ENCODE measurements around the gene PGAP2.
A peak's percentile ranks its signal among the peaks of the same experiment; 100 is the strongest.
"Not testable (repeated sequence)": the region's sequence is repeated elsewhere in the genome, so short reads cannot be mapped to it uniquely, and the experiment has no call there.

The PGAP2 gene

DNA sequence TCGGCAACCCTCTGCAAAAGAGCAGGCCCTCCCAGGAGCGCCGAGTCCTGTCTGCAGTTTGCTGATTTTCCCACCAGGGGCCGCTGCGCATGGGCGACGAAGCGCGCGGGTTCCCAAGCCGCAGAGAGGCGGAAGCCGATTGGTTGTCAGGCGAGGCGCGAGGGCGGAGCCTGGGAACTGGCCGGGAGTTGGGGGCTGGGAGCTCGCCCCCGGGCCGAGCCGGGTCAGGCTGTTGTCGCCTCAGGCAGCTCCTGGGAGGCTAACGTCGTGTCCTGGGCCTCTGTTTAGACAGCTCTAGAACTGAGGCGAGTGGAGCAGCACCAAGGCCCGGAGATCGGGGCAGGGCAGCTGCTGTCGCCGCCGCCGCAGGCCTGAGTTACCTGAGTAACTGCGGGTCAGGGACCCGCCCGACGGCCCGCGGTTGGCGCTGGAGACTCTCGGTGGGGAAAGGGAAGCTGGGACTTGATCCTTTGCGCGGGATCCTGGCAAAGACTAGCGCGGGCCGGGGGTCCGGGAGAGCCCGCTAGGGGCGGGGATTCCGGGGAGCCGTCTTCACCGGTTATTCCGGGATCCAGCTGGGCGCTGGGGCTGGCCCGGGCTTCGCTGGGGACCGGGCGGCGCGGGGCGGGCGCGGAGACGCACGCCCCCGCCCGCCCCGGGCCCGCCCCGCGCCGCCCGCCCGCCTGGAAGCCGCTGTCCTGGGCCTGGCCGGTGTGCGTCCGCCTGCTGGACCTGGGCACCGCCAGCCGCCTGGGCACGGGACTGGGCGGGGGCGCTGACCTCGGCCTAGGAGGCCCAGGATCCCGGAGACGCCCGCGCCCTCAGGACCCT is 46.8 kb downstream of the PGAP2 start, which contains the start of gene STIM1:
TSS of gene STIM1 (plus strand) at position 688 of the 831 bp plus-strand sequence. CDS start 607 bp downstream, outside the sequence.
- DNase-seq (ENCODE audit: low read depth, low spot score), result peak; percentile 97

DNA sequence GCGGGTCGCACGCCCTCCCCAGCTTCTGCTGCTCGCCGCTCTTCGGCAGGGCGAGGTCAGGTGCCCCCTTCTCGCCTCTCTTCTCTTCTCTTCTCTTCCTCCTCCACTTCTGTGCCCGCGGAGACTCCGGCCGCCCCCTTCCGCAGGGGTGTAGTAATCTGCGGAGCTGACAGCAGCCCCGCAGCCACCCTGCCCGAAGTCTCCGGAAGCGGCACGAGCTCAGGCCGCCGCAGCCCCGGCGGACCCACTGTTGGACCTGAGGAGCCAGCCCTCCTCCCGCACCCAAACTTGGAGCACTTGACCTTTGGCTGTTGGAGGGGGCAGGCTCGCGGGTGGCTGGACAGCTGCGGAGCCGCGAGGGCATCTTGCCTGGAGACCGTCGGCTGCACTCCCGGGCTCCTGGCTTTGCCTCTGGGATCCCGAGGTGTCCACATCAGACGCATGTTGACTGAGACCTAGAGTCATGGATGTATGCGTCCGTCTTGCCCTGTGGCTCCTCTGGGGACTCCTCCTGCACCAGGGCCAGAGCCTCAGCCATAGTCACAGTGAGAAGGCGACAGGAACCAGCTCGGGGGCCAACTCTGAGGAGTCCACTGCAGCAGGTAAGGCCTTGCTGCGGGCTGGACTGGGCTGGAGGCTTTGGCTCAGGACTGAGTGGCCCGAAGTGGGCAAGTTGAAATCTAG is 47.6 kb downstream of the PGAP2 start:
- DNase-seq (ENCODE audit: low read depth, low spot score), result no peak

DNA sequence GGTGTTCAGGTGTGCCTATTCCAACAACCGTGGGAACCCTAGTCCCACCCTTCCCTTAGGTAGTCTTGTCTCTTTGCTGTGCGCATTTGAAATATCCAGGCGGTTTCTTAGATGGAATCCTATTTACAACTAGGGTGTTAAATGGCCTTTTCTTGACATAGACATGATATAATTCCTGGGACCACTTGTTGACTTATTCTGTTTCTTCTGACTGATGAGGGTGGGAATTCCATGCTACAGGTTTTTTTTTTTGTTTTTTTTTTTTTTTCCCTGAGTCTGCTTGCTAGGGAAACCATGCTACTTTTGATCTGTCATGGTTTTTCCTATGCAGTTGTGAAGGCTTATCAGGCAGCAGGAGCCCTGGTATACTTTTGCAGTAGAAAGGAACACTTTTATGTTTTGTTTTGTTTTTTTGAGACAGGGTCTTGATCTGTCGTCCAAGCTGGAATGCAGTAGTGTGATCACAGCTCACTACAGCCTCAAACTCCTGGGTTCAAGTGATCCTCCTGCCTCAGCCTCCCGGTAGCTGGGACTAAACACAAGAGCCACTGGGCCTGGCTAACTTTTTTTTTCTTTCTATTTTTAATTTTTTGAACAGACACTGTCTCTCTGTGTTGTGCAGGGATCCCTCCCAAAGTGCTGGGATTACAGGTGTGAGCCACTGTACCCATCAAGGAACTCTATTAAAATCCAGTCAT is 48.6 kb downstream of the PGAP2 start:
- no peak for DNase-seq (ENCODE audit: low read depth, low spot score)

DNA sequence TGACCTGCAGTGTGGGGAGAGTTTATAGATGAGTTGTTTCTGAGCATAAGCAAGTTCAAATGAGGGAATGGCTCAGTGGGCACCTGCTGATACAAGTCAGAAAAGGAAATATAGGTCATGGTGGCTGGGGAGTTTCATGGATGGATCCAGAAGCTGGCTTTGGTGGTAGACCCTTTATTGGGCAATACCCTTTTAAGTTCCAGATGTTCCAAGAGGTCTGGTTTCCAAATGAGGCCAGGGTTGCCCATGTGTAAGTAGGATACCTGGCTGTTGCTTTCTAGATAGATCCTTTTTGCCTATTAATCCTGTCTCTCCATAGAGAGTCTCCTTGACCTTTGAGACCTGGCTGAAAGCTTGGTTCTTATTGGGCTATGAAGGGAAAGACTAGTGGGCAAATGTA is 49.3 kb downstream of the PGAP2 start:
- DNase-seq (ENCODE audit: low read depth, low spot score), result no peak

DNA sequence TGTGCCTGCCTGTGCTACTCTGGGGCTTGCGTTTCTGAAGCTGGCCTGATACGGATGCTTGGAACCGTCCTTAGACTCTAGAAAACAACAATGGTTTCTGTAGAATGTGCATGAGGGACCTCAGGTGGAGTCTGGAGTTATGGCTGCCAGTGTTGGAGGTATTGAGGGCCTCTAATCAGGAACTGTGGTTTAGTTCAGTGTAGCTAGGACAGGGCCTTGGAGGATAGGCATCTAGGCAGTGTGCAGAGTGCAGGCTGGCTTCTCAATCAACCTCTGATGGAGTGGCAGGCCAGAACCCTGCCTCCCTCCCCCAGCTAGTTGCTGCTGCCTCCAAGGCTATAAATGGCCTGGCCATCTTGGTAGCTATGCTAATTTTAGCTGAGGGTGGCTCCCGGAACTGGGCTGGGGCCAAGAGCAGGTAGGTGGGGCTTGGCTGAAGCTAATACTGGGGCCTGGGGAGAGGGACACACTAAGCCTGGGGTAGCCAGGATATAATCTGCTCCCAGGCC is 51.1 kb downstream of the PGAP2 start:
- no peak for DNase-seq (ENCODE audit: low read depth, low spot score)

- no peak for DNase-seq (ENCODE audit: low read depth, low spot score)
Measured at GRCh38 chr11:3860375-3860774, 52.0 kb downstream of the PGAP2 start.

DNA sequence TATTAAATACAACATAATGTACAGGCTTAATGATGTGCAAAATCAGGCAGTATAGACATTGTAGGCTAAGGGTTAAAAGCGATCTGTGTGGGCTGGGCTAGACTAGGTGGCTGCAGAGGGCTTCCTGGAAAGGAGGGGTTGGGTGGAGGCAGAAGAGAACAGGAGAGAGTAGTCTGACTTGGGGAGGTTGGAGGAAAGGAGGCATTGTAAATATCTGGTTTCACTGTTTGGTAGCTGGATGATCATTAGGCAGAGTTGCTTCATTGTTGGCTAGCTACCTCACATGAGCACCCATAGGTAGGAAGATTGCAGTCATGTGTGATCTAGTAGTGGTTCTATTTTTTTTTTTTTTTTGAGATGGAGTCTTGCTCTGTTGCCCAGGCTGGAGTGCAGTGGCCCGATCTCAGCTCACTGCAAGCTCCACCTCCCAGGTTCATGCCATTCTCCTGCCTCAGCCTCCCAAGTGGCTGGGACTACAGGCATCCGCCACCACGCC is 52.6 kb downstream of the PGAP2 start:
- not testable (repeated sequence) for DNase-seq (ENCODE audit: low read depth, low spot score)

GRCh38 chr11:3861683-3862082 is 53.3 kb downstream of the PGAP2 start:
- no peak for DNase-seq (ENCODE audit: low read depth, low spot score)

DNA sequence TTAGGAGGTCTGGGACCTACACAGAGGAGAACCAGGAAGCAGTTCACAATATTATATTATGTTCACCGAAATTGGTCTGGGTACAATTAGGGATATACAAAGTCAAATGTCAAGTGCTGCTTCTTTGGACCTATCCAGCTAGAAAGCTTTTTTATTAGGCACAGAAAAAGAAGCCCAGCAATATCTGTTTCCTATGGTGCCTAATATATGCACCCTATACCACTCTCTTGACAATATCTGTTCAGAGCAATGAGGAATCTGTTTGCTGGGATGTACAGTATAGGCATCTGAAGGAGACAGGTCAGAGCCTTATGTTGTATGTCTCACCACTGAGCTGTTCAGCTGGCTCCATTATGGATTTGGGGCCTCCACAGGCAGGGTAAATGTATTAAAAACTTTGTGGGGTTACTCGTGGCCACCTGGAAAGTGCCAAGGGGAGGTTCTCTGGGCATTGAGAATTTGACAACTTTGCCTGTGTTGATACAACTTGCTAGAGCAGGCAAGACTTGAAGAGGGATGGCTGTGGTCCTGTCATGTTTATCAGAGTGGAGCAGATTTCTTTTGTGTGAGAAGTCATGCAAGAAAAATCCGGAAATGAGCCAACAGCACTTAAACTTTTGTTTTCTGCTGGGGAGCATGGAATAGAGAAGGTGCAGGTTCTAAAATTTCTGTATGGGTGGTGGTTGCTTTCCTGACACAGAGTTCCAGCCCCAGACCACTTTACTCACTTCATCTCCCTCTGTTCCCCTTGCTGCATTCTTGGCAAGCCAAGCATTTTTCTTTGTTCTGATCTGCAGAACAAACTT is 57.2 kb downstream of the PGAP2 start:
- DNase-seq (ENCODE audit: low read depth, low spot score), result no peak

- DNase-seq (ENCODE audit: low read depth, low spot score), result no peak
Measured at GRCh38 chr11:3866206-3866605, 57.8 kb downstream of the PGAP2 start.

DNA sequence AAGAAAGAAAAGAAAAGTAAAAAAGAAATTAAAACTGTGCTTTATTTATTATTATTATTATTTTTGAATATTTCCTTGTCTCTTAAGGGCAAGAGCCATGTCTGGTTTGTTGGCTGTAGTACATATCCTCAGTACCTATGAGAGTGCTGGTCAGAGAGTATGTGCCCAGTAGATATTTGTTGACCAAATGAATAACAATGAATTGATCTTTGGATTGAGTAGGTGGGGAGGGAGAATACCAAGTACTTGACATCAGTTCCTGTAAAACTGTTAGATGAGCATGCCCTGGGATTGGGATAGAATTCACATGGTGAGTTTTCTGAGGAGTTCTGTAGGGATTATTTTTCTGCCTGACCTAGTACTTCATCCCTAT is 58.5 kb downstream of the PGAP2 start:
- no peak for DNase-seq (ENCODE audit: low read depth, low spot score)

GRCh38 chr11:3867209-3868091 is 59.1 kb downstream of the PGAP2 start:
- DNase-seq (ENCODE audit: low read depth, low spot score), result no peak

DNA sequence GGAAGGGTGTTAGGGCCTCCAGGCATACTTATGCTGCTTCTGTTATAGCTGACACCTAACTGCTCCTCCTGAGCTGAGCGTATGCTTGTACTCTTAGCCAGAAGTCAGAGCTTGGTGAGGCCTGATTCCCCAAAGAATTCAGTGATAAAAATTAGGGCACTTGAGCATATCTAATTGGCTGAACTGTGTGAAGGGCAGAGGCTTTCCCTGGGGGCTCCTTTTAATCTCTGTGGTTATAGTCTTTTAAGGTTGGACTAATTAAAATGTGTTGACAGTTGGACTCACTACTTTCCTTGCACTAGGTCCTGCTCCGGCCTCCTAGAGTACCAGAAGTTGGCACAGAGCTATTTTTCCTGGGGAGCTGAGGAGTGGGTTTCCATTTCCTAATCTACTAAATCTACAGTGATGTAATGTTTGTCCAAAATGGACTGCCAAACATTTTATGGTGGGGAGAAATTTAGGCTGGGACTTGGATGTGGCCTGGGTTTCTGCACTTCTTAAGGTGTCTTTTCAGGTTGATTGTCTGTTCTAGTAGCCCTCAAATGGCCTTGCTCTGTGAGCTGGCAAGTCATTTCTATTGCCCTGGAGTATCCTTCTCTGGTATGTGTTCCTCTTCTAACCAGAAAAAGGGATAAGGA is 65.5 kb downstream of the PGAP2 start:
- no peak for DNase-seq (ENCODE audit: low read depth, low spot score)
